Right renal pelvis (tissue), 4 donors: ENCODE measurements around the gene ANKRD50. TPM values are rescaled to one million over a fixed set of nuclear protein-coding genes. Genes with fewer than 3 reads are reported as not detected.

Experiments used
- DNase-seq, 4 donors: peaks; one replicate each; pipeline ENCODE4 v3.0.0-alpha.2; 2013; ENCODE audit warnings: low read depth in 4 of 4, low spot score in 3 of 4, missing footprints in 1 of 4
- polyA plus RNA-seq, 4 donors: library from polyadenylated mRNA; unstranded; fragments of 120-200 nt; gene quantifications; one replicate each; pipeline ENCODE4 v1.2.1, GENCODE V29; 2013; ENCODE audit not compliant: insufficient read length in 4 of 4

The ANKRD50 gene
- polyA plus RNA-seq, 4 donors, result 36.5 to 44.2 (median 43.5) TPM

DNA sequence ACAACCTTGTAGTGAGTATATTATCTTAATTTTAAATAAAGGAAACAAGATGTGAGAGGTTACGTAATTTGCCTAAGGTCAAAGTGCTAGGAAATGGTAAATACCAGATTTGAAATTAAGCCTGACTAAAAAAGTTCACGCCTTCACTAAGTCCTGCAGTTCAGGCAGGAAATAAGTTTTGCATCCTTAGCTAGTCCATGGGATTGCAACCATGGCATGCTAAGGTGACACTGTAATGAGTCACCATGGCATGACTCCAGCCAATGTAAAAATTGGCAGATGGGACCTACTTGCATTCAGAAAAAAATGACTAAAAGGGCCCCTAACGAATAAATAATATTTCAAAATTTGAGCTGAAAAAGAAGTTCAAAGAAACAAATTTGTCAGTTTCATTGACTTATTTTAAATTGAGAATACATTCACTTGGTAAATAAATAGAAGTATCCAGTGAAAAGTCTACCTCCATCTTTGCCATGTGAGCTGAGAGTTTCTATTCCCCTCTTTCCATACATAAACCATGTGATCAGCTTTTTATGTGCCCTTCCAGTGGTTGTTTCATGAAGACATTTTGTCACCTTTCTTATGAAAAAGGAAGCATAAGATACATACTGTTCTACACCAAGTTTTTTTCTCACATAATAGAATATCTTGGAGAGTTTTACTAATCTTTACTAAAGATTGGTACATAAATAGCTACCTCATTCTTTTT lies 72.4 kb downstream of the ANKRD50 start:
- DNase-seq, result no peak

DNA sequence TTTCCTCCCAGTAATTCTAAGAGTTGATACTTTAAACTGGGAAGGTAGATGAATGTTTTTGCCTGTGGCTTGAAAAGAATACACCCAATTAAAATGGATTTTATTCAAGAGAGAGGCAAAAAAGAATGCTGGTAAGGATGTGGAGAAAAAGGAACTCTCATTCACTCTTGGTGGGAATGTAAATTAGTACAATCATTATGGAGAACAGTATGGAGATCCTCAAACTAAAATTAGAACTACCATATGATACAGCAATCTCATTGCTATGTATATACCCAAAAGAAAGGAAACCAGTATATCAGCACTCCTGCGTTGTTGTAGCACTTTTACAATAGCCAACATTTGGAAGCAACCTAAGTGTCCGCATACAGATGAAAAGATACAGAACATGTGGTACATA lies 75.2 kb downstream of the ANKRD50 start:
- no peak for DNase-seq

DNA sequence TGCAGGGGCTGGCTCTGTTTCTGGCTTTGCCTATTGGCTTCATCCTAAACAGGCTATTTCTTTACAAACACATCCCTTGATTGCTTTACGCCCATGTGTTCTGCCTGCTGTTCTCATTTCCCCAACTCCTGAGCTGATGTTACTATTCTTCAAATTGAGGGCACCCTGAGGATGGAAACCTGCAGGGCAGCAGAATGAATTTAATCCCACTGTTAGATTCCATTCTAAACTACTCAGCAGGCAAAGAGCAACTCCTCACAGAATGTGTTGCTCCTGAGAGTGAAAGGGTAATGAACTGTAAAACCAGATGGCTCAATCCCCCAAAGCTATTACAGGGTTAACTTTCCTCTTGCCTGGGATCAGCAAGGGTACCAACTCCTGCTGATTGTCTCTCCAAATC lies 75.7 kb downstream of the ANKRD50 start:
- DNase-seq, result no peak

DNA sequence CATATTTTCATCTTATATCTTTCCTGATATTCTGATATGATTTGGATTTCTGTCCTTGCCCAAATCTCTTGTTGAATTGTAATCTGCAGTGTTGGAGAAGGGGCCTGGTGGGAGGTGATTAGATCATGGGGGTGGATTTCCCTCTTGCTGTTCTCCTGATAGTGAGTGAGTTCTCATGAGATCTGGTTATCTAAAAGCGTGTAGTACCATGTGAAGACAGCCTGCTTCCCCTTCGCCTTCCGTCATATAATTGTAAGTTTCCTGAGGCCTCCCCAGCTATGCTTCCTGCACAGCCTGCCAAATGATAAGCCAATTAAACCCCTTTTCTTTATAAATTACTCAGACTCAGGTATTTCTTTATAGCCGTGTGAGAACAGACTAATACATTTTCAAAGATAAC lies 77.2 kb downstream of the ANKRD50 start:
- DNase-seq, result no peak

DNA sequence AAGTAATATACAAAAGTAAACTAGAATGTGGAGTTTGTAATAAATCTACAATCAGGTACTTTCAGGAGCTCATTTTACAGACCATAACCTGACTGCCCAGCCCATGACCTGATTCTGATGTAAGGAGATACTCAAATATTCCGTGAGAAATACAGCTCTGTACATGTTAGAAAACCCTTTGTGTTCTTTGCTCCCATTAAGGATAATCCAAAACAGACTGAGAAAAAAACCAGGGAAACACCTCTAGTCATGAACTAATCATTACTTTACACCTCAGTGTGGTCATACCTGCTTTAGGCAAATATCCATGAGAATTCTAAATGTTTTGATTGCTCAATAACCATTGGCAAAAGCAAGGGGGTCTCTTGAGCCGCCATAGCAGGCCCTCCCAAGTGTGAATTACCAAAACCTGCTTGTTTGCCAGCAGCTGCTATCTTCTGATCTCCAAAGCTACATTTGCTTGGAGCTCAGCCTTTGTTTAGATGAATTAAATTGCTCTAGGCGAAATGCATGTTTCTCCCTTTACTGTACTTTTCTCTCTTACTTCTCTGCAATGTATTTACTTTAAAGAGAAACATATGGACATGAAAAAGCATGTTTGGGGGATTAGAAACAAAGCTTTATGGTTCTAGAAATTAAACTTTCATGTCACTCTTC lies 79.1 kb downstream of the ANKRD50 start:
- no peak for DNase-seq

DNA sequence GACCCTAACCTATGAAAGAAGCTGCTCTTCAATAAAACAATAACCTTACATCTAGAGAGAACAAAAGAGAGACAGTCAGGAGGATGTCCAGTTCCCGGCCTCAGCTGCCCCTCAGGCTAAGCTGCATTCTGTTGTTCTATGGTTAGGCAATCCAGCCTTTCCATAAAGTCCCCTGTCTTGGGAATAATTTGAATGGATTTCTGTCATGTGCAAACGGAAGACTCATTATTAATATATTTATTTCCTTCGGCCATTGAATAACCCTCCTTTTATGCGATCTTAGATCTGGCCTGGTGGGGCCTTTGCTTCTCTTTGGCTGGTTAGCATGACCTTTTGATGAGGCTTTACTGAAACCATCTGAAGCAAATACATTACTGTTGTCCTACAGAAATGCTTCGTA lies 80.1 kb downstream of the ANKRD50 start:
- no peak for DNase-seq

DNA sequence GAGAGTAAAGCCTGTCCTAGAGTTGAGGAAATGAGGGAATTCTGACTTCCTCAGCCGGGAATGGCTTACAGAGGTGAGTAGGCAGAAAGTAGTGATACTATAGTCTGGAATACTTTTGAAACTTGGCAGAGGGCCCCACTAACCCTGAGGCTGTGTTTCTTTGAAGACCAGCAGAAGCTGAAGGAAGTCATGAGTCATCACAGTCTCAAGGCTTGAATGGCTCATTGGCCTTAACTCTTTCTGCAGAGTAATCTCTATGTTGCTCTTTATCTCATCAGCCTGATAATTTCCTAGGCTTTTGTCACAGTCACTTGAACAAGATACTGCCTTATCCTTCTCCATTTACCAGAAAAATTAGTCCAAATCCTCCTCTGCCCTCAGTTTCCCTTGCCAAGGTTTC lies 80.8 kb downstream of the ANKRD50 start:
- peak in 1 of 4 donors; percentile 34 for DNase-seq

DNA sequence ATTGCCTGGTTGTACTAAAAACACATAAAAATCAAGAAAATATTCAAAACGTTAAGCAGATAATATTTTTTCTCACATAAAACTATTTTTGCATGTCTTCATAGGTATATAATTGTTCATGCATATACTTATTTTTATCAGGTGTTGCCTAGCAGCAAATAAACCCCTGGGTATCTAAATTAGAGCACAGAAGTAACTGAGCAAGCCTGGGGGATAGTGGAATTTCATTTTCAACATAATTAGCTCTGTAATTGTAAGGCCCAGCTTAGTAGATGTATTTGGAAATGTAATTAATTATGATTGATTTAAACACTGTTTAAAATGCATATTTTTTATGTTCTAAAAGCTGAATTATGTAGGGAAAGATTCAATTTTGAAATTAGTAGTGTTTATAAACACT lies 82.9 kb downstream of the ANKRD50 start:
- no peak for DNase-seq
